ENCODE results near the gene RPH3AL.

The RPH3AL gene

GRCh38 chr17:194828-195602 is 157.6 kb downstream of the RPH3AL start:
- no peak for DNase-seq

GRCh38 chr17:193841-194806 is 158.5 kb downstream of the RPH3AL start:
- DNase-seq, result peak; percentile 7

- no peak for DNase-seq
These were observed 159.2 kb downstream of the RPH3AL start for GRCh38 chr17:193426-193810.

GRCh38 chr17:192666-193425 is 159.8 kb downstream of the RPH3AL start:
- no peak for DNase-seq

GRCh38 chr17:189444-189843 is 163.2 kb downstream of the RPH3AL start:
- no peak for DNase-seq

GRCh38 chr17:187130-187529 is 165.5 kb downstream of the RPH3AL start:
- DNase-seq, result no peak

GRCh38 chr17:185445-186138 is 167.0 kb downstream of the RPH3AL start:
- peak; percentile 37 for DNase-seq

GRCh38 chr17:183021-183420 is 169.6 kb downstream of the RPH3AL start:
- no peak for DNase-seq

GRCh38 chr17:182050-182751 is 170.4 kb downstream of the RPH3AL start:
- no peak for DNase-seq

GRCh38 chr17:181245-182049 is 171.2 kb downstream of the RPH3AL start, which contains the start of gene DOC2B:
DOC2B (minus strand) TSS chr17:181650; CDS start chr17:181479, 171 bp downstream.
- DNase-seq, result peak; percentile 39

GRCh38 chr17:180381-181244 is 172.0 kb downstream of the RPH3AL start:
- no peak for DNase-seq

GRCh38 chr17:179781-180380 is 172.7 kb downstream of the RPH3AL start:
- no peak for DNase-seq

GRCh38 chr17:179066-179432 is 173.6 kb downstream of the RPH3AL start:
- no peak for DNase-seq

- DNase-seq, result no peak
These were observed 174.1 kb downstream of the RPH3AL start for GRCh38 chr17:178292-179065.

GRCh38 chr17:177762-178161 is 174.8 kb downstream of the RPH3AL start:
- DNase-seq, result no peak

GRCh38 chr17:177155-177554 is 175.5 kb downstream of the RPH3AL start:
- DNase-seq, result no peak

GRCh38 chr17:173166-173911 is 179.3 kb downstream of the RPH3AL start:
- DNase-seq, result no peak

GRCh38 chr17:172401-172800 is 180.2 kb downstream of the RPH3AL start:
- no peak for DNase-seq
